ENCODE measurements around the gene OLFML2B. TPM values are rescaled to one million over a fixed set of nuclear protein-coding genes. Genes with fewer than 3 reads are reported as not detected.

Gene OLFML2B
- total and polyA plus RNA-seq, 2 of the 13 experiments (the other 11 are each of a cell fraction or from before 2014, with no cell fraction given), result not detected

- TF ChIP-seq REPIN1 (CRISPR knock-in tag; IDR thresholded peaks at IDR 0.05; ENCODE audit: borderline replicate concordance, low read depth), result no peak
- TF ChIP-seq TFAP4 (IDR thresholded peaks at IDR 0.05; ENCODE audit: borderline replicate concordance, low read depth), result no peak; the same call in 1 of the 2 replicates
- TF ChIP-seq, protein P1, sequence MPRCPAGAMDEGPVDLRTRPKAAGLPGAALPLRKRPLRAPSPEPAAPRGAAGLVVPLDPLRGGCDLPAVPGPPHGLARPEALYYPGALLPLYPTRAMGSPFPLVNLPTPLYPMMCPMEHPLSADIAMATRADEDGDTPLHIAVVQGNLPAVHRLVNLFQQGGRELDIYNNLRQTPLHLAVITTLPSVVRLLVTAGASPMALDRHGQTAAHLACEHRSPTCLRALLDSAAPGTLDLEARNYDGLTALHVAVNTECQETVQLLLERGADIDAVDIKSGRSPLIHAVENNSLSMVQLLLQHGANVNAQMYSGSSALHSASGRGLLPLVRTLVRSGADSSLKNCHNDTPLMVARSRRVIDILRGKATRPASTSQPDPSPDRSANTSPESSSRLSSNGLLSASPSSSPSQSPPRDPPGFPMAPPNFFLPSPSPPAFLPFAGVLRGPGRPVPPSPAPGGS (CRISPR knock-in tag; IDR thresholded peaks at IDR 0.05), result no peak
- TF ChIP-seq, protein P2, sequence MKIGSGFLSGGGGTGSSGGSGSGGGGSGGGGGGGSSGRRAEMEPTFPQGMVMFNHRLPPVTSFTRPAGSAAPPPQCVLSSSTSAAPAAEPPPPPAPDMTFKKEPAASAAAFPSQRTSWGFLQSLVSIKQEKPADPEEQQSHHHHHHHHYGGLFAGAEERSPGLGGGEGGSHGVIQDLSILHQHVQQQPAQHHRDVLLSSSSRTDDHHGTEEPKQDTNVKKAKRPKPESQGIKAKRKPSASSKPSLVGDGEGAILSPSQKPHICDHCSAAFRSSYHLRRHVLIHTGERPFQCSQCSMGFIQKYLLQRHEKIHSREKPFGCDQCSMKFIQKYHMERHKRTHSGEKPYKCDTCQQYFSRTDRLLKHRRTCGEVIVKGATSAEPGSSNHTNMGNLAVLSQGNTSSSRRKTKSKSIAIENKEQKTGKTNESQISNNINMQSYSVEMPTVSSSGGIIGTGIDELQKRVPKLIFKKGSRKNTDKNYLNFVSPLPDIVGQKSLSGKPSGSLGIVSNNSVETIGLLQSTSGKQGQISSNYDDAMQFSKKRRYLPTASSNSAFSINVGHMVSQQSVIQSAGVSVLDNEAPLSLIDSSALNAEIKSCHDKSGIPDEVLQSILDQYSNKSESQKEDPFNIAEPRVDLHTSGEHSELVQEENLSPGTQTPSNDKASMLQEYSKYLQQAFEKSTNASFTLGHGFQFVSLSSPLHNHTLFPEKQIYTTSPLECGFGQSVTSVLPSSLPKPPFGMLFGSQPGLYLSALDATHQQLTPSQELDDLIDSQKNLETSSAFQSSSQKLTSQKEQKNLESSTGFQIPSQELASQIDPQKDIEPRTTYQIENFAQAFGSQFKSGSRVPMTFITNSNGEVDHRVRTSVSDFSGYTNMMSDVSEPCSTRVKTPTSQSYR (CRISPR knock-in tag; IDR thresholded peaks at IDR 0.05; ENCODE audit: borderline replicate concordance), result peak; percentile 68
- no peak for TF ChIP-seq FOSL1 (CRISPR knock-in tag; IDR thresholded peaks at IDR 0.05; ENCODE audit: borderline replicate concordance)
- no peak for TF ChIP-seq REST (IDR thresholded peaks at IDR 0.05; ENCODE audit: borderline replicate concordance in 1 of 2, low read depth in 1 of 2, low read length in 2 of 2)
- no peak for TF ChIP-seq ZFYVE20 (CRISPR knock-in tag; IDR thresholded peaks at IDR 0.05; ENCODE audit: borderline replicate concordance, low read depth)
- TF ChIP-seq TAF1 (CRISPR knock-in tag; IDR thresholded peaks at IDR 0.05), result peak; percentile 28; the same call in 1 of the 2 replicates
- 0 out of 2 replicates have a peak, but pooled peaks have one; percentile 58 for TF ChIP-seq ZNF841 (CRISPR knock-in tag; IDR thresholded peaks at IDR 0.05; ENCODE audit: borderline replicate concordance)
- no peak for TF ChIP-seq ZNF121 (CRISPR knock-in tag; IDR thresholded peaks at IDR 0.05)
- TF ChIP-seq ZNF24 (IDR thresholded peaks at IDR 0.05), result no peak
- 0 out of 2 replicates have a peak, but pooled peaks have one; percentile 37 for TF ChIP-seq RNF2 (conservative IDR thresholded peaks at IDR 0.05; ENCODE audit: low read depth)
- TF ChIP-seq GABPA (IDR thresholded peaks at IDR 0.05; ENCODE audit: low read depth, low read length), result no peak
- TF ChIP-seq GABPA (CRISPR knock-in tag; IDR thresholded peaks at IDR 0.05; ENCODE audit: low read depth), result no peak
- peak; percentile 32; the same call in 1 of the 2 replicates for TF ChIP-seq GABPB1 (CRISPR knock-in tag; IDR thresholded peaks at IDR 0.05)
- TF ChIP-seq KDM4B (CRISPR knock-in tag; IDR thresholded peaks at IDR 0.05), result no peak
- TF ChIP-seq HNRNPK (IDR thresholded peaks at IDR 0.05; ENCODE audit: low read depth, low read length, poor library complexity, severe bottlenecking), result no peak
- TF ChIP-seq FOXP4 (CRISPR knock-in tag; IDR thresholded peaks at IDR 0.05), result peak; percentile 53
These were observed 45.8 kb upstream of the OLFML2B start, which contains the start of gene NOS1AP (continued) for GRCh38 chr1:162069334-162070093.
